ENCODE measurements around the gene OR8B2.

DNA sequence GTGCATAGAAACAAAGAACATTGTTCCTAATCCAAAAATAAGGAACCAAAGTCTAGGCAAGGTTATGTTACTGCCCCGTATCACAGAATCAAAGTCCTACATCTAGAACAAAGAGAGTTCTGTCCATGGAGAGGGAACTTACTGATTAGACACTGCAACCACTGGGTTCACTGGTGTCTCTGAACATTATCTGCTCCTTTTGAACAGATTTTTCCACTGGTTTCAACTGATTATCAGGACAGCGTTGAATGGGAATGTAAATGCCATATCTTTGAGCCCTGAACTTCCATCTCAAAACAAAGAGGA lies 44.2 kb downstream of the OR8B2 start:
- TF ChIP-seq, protein P1, sequence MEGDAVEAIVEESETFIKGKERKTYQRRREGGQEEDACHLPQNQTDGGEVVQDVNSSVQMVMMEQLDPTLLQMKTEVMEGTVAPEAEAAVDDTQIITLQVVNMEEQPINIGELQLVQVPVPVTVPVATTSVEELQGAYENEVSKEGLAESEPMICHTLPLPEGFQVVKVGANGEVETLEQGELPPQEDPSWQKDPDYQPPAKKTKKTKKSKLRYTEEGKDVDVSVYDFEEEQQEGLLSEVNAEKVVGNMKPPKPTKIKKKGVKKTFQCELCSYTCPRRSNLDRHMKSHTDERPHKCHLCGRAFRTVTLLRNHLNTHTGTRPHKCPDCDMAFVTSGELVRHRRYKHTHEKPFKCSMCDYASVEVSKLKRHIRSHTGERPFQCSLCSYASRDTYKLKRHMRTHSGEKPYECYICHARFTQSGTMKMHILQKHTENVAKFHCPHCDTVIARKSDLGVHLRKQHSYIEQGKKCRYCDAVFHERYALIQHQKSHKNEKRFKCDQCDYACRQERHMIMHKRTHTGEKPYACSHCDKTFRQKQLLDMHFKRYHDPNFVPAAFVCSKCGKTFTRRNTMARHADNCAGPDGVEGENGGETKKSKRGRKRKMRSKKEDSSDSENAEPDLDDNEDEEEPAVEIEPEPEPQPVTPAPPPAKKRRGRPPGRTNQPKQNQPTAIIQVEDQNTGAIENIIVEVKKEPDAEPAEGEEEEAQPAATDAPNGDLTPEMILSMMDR (IDR thresholded peaks at IDR 0.05) = no peak
- TF ChIP-seq ZFX (IDR thresholded peaks at IDR 0.05; ENCODE audit: borderline replicate concordance) = no peak

All from 22Rv1 (cell line).